GM18511 (cell line): ENCODE data around the gene MOV10L1.

Experiments used
- ATAC-seq: cut with Tn5 transposase; IDR thresholded peaks from one replicate; pipeline ENCODE4 v1.9.1; 2021; ENCODE audit warnings: mild to moderate bottlenecking, moderate library complexity; ENCODE audit not compliant: unreplicated experiment

Gene MOV10L1

DNA sequence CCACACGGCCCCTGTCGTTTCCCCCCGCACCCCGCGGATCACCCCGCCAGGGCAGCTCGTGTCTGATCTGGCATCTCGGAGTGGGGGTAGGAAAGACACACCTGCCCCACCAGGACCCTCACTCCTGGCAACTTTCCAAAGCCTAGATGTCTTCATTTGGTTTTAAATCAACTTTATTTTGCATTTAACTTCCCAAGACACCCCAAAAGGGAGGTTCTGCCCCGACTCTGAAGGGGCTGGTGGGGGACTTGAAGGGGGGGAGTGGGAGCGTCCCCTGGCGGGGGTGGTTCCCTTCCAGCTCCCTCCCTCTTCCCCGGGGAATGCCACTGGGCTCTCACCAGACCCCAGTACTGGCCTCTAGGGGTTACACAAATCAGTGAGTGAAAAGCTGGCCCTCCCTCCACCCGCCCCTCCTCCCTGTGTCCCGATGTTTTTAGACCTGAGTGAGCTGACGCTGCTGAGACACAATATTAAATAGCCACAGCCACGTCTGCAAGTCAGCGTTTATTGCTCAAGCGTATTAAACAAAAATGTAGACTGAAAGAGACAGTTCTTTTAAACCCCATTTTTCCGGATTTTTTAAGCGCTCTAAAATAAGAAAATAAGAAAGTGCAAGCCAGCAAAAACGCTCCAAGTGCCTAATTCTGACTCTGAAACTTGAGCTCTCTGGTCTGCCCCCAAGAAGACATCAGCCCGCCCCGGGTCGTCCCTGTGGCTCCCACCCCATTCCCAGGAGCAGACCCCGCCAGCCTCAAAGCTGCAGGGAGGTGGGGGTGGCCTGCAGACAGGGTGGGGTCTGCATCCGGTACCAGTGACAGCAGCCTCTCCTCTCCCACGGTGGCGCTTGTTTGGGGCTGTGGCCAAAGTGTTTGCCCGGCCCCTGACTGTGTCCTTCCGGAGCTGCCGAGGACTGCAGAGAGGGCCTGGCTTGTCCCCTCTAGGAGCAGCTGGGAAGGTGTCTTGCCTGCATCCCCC lies 30.6 kb upstream of the MOV10L1 start:
- ATAC-seq = no peak

DNA sequence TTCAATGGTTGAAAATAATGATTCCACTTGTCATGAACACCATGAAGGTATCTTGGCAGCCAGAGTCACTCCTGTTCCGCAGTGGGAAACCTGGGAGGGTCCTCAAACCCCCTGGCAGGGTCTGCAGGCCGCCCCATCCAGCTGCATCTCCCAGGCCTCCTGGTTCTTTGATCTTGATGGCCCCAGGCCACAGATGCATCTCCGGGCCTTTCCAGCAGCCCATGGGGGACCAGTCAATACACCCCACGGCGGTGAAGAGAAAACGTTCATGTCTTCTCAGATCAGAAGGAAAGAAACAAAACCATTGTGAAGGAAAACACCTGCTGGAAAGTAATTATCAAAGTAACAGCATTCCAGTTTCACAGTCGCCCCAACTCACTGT lies 29.9 kb upstream of the MOV10L1 start:
- no peak for ATAC-seq

DNA sequence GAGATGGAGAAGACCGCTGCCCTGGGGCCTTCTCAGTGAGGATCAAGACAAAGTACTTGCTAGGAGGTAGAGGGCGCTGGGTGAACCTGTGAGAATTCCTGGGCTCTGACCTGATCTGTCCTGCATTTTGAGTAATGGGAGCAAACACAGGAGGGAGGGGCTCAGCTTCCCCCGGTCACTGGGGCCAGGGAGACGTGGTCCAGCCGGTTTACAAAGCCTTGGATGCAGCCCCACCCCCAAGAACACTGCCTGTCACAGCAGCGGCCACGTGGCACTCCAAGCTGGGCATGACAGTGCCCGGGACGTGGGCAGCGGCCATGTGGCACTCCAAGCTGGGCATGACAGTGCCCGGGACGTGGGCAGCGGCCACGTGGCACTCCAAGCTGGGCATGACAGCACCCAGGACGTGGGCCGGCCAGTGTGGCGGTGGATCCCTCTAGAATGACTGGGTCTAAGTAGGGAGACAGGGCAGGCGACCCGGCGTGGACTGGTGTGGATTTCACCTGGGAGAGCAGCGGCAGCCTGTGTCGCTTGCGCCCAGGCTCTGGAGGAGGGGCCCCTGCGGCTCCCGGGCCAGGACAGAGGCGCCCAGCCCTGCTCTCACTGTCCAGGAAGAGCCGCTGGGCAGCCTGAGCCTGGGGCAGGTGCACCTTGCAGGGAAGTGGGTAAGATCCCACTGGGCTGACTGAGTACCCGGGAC lies 29.2 kb upstream of the MOV10L1 start:
- ATAC-seq = no peak

DNA sequence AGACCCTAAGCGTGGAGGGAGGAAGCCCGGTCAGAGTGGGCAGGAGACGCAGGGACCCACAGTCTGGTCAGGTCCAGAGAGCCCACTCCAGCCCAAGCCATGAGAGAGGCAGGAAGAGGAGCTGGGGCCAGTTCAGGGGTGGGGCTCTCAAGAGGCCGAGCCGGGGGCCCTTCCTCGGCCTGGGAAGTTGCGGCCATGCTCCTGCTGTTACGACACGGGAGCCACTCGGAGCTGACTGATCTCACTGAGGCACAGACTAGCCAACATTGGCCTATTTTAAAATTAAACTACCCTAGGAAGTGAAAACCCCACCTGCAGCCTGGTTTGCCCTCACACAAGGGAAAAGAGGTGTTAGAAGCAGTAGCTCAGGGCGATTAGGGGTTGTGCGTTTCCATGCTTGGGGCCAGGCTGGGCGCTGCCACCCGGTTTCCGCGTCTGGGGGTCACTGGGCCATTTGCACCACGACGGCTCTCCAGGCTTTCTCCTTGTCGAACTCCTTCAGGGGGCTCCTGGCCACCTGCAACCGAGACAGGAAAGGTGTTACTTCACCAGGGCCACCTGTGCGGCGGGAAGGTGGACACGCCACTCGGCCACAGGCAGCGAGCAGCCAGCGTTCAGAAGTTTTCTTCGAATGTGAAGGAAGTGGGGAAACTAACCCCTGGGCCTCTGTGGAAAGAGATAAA lies 28.5 kb upstream of the MOV10L1 start:
- ATAC-seq = no peak

DNA sequence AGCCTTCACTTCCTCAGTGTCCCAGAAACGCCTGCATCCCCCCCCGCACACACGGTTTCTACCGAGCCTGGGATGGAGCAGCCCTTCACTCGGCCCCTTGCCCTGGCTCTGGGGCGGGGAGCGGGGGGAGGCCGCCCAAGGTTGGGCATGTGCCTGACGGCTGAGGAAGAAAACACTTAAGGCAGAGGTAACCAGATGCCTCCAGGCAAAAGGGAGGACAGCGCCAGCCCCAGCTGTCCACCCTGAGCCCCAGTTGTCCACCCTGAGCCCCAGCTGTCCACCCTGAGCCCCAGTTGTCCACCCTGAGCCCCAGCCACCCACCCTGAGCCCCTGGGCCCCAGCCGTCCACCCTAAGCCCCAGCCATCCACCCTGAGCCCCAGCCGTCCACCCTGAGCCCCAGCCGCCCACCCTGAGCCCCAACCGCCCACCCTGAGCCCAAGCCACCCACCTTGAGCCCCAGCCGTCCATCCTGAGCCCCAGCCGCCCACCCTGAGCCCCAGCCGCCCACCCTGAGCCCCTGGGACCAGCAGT lies 27.9 kb upstream of the MOV10L1 start:
- ATAC-seq = no peak

DNA sequence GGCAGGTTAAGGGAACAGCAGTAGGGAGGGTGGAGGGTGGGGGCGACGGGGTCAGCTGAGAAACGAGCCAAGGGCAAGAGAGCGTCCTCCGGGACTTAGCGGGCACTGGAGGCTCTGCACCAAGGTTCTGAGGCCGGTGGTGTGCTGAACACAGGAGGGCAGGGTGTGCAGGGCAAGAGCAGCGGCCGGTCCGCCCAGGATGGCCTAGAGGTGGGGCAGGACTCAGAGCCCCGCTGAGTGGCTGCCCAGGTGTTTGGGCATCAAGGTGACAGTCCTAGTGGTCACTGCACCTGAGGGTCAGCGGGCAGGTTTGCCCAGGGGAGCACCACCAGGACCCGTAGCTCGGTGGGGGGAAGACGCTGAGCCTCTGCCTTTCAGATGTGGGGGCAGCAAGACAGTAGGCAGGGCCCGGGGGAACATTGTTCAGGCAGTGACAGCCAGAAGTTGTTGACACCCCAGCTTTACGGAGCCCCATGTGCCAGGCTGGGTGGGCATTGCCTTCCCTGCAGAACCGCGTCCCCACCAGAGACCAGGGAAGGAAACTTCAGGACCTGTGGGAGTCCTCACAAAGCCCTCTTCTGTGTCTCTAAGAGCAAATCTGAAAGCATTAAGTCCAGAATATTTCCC lies 27.2 kb upstream of the MOV10L1 start:
- no peak for ATAC-seq

DNA sequence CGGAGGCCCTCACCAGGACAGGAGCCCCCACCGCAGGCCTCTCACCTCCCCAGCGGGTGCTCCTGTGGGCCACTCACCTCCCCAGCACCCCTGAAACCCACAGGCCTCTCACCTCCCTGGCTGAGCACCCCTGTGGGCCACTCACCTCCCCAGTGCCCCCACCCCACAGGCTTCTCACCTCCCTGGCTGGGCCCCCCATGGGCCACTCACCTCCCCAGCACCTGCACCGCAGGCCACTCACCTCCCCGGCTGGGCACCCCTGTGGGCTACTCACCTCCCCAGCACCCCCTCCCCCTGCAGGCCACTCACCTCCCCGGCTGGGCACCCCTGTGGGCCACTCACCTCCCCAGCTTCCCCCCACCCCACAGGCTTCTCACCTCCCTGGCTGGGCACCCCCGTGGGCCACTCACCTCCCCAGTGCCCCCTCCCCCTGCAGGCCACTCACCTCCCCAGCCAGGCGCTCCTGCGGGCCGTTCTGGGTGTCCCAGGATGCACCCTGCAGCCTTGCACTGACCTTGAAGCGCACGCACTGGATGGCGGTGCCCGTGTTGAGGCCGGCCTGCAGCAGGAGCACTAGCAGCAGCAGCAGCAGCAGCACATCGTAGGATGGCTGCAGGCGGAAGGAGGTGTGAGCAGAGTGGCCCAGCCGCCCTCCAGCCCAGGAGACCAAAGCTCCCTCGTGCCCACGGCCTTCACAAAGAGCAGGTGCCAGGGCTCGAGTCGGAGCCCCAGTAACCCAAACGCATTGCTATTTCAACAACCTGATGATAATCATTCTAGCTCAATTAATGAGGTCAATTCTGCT lies 26.0 kb upstream of the MOV10L1 start:
- no peak for ATAC-seq

DNA sequence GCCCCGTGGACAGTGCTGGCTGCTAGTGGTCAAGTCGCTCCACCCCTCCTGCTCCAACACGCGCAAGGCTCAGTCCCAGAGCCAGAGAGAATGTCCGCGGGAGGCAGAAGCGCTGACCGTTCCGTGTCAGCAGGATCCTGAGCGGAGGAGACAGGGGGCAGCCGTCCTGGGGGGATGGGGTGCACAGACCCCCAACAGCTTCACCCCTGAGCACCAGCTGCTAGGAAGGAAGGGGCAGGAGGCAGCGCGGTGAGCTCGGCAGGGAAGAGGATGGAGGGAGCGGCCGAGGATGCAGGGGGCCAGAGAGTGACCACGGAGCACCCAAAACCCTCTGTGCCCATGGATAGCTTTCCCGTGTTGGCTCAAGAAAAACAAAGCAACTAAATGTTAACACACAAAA lies 25.4 kb upstream of the MOV10L1 start:
- no peak for ATAC-seq

DNA sequence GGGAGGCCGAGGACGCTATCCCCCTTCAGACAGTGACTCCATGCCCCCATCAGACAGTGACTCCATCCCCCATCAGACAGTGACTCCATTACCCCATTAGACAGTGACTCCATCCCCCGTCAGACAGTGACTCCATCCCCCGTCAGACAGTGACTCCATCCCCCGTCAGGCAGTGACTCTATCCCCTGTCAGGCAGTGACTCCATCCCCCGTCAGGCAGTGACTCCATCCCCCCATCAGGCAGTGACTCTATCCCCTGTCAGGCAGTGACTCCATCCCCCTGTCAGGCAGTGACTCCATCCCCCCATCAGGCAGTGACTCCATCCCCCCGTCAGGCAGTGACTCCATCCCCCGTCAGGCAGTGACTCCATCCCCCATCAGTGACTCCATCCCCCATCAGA lies 22.6 kb upstream of the MOV10L1 start:
- ATAC-seq = no peak

DNA sequence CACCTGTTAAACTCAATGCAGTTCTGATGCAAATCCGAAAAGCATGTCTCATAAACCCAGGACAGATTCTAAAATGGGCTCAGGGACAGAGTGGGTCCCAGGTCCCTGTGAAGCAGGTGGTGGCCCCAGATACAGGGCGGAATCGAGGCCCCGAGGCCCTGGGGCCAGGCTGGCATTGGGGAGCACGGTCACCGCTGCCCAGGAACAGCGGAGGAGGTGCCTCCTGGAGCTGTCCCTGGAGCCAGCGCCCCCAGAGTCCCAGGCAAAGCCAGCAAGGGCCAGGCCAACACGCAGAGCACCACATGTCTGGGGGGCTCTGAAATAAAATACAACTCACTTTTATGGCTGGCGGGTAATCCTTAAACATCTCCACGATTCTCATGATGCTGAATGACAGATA lies 21.7 kb upstream of the MOV10L1 start:
- ATAC-seq = no peak

DNA sequence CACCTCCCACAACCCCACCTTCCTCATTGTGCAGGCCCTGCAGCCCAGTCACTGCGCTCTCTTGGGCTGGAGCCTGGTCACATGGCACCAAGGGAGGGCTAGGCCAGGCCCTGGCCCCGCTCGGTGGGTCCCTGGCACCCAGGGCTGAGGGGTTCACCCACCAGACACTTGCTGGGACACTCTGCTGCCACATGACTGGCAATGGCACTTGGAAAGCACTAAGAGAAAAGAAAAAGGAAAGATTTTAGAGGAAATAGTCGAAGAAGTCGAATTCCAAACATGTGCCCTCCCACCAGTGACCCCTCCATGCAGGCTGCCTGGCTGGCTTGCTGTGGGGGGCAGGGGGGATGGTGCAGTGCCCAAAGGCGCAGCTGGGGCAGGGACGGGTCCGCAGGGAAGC lies 19.4 kb upstream of the MOV10L1 start:
- ATAC-seq = no peak

DNA sequence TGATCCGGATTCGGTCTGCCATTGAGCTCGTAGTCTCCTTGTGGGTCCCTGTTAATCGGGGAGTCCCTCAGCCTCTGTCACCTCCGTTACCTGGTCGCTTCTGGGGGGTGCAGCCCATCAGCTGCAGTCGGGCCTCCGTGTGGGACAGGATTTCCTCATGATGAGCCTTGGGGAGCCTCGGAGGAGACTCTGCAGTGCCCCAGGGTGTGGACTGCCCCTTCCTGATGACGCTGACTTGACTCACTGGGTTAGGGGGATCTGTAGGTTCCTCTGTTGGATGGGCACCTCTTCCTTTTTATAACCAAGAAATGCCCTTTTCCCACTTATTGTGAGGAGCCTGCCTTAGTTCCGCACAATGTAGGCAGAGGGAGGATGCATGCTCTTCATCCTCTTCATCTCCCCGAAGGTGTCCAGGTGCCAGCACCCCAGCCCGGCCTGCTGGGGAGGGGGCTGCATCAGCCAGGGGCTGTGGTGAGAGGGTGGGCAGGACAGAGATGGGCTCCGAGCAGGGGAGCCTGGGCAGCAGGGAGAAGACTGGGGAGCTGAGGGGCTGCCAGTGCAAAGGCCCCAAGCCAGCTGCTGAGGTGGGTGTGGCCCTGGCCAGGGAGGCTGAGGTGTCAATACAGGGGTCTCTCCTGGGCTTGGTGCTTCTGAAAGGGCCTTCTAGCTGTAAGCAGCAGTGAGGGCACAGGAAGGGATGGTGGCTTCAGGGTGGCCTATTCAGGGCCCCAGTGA lies 18.2 kb upstream of the MOV10L1 start:
- ATAC-seq = no peak

DNA sequence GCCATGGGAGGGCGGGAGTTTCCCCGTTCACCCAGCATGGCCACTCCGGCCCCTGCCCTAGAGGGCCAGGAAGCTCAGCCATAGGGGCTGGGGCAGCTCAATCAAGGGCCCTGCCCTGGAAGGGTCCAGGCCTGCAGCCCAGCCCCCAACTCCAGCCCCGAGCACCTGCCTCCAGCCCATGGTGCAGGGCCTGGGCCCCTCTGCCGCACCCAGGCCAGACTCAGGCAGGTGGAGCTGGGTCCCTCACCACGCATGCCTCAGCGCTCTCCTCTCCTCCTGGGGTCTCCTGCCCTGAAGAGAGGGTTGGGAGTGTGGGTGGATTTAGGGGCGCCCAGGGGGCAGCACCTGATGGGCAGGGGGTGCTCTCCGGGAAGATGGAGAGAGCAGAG lies 17.6 kb upstream of the MOV10L1 start:
- ATAC-seq = no peak

DNA sequence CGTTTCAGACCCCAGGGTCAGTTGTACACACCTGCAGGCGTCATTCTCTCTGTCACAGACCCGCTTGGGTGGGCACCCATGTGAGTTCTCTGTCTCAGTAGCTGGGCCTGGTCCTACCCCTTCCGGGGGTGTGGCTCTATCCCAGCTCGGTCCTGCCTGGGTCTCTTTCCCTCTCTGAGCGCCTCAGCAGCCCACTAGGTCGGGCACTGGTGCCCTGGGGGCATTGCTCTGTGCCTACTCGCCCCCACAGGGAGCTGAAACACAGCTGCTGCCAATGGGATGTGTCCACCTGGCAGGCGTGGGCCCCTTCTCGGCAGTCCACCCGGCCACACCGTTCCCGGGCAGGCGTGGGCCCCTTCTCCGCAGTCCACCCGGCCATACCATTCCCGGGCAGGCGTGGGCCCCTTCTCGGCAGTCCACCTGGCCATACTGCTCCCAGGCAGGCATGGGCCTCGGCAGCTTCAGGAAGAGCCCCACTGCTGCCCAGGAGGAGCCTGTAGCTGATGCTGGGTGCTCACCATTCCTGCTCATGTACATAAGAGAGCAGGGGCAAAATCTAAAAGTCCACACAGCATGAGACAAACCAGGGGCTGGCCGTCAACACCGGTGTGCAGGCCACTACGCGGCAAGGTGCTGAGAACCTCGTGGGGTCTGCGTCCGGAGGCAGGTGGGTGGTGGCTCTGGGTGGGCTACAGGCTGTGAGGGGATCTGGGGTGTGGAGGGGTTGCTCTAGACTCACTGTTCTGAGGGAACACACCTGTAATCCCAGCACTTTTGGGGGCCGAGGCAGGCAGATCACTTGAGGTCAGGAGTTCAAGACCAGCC lies 16.9 kb upstream of the MOV10L1 start:
- ATAC-seq = no peak

DNA sequence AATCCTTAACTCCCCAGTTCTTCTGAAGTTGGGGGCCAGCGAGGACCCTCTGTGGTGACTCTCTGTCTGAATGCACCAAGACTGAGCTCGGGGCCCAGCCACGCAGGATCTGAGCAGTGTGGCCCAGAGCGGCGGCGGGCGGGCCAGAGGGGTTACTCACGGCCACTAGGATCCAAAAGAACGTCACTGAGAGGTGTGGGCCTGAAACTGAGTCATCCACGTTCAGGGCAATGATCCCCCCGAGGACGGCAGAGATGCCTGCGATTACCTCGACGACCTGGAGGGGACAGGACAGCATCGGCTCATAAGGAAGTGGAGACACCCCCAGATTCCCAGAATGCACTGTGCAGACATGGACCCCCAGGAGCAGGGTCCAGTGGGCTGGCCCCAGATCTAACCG lies 15.8 kb upstream of the MOV10L1 start:
- ATAC-seq = no peak

DNA sequence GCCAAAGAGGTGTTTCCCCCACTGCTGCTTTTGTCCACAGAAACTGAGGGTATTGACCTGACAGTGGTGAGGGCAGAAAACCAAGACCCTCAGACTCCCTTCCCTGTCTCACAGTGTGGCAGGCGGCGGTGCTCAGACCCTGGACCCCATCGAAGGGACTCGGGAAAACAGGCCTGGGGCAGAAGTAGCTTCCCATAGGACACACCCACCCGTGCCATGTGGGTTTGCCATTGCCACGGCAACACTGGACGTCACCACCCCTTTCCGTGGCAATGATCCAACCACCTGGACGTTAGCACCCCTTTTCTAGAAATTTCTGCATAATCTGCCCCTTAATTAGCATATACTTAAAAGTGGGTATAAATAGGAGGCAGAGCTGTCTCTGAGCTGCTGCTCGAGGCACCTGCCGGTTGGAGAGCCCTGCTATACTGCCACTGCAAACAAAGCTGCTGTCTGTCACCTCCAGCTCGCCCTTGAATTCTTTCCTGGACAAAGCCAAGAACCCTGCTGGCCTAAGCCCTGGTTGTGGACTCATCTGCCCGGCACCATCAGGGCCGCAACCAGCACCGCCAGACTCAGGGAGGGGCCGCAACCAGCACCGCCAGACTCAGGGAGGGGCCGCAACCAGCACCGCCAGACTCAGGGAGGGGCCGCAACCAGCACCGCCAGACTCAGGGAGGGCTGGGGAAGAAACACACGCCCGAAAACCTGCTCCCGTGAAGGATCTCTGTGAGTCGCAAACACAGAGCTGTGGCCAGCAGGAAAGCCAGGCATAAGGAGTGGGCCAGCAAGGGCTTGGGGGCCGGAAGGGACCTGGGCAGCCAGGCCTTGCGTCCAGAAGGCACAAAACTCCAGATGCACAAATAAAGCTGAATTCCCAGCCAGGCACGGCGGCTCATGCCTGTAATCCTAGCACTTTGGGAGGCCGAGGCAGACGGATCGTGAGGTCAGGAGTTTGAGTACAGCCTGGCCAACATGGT lies 15.0 kb upstream of the MOV10L1 start:
- ATAC-seq = no peak
